Jurkat, Clone E6-1 (cell line): Measurements from ENCODE around the gene DYSF.

Experiments
- DNase-seq: peaks from one replicate; pipeline ENCODE4 v3.0.0-alpha.2; 2011; ENCODE audit warnings: low read depth, low spot score
- H3K4me3 ChIP-seq: 2 replicates; pipeline ENCODE4 v1.5.1; 2011; ENCODE audit warnings: mild to moderate bottlenecking, low read length, control low read depth, moderate library complexity

Gene DYSF

GRCh38 chr2:71581026-71581425, 127.7 kb downstream of the DYSF start:
- no peak for DNase-seq
- no peak overlapping the region for H3K4me3 ChIP-seq

GRCh38 chr2:71583876-71584275, 130.5 kb downstream of the DYSF start:
- no peak overlapping the region for H3K4me3 ChIP-seq
- DNase-seq = no peak

- no peak overlapping the region for H3K4me3 ChIP-seq
- DNase-seq = no peak
These were observed 133.1 kb downstream of the DYSF start for GRCh38 chr2:71586471-71586870.

- DNase-seq = no peak
- H3K4me3 ChIP-seq = no peak overlapping the region
These were observed 134.2 kb downstream of the DYSF start for GRCh38 chr2:71587509-71588073.

GRCh38 chr2:71588497-71589170, 135.3 kb downstream of the DYSF start:
- no peak for DNase-seq
- H3K4me3 ChIP-seq = no peak overlapping the region

GRCh38 chr2:71589763-71590162, 136.4 kb downstream of the DYSF start:
- DNase-seq = no peak
- no peak overlapping the region for H3K4me3 ChIP-seq

- DNase-seq = no peak
- H3K4me3 ChIP-seq = no peak overlapping the region
These were observed 137.7 kb downstream of the DYSF start for GRCh38 chr2:71591044-71591443.

- no peak for DNase-seq
- no peak overlapping the region for H3K4me3 ChIP-seq
These were observed 138.9 kb downstream of the DYSF start for GRCh38 chr2:71592181-71592711.

GRCh38 chr2:71595569-71595968, 142.2 kb downstream of the DYSF start:
- H3K4me3 ChIP-seq = no peak overlapping the region
- DNase-seq = no peak

GRCh38 chr2:71596011-71596410, 142.7 kb downstream of the DYSF start:
- DNase-seq = no peak

GRCh38 chr2:71597756-71598155, 144.4 kb downstream of the DYSF start:
- DNase-seq = no peak
- H3K4me3 ChIP-seq = no peak overlapping the region

More at GRCh38 chr2:71596011-71596410, 142.7 kb downstream of the DYSF start:
- H3K4me3 ChIP-seq = no peak overlapping the region

- H3K4me3 ChIP-seq = no peak overlapping the region
- DNase-seq = no peak
These were observed 145.2 kb downstream of the DYSF start for GRCh38 chr2:71598526-71598925.

GRCh38 chr2:71599038-71599437, 145.7 kb downstream of the DYSF start:
- DNase-seq = no peak
- H3K4me3 ChIP-seq = no peak overlapping the region

GRCh38 chr2:71599646-71600236, 146.4 kb downstream of the DYSF start:
- DNase-seq = no peak
- H3K4me3 ChIP-seq = no peak overlapping the region

- DNase-seq = no peak
- no peak overlapping the region for H3K4me3 ChIP-seq
These were observed 147.2 kb downstream of the DYSF start for GRCh38 chr2:71600555-71600954.

GRCh38 chr2:71601136-71602114, 148.1 kb downstream of the DYSF start:
- no peak overlapping the region for H3K4me3 ChIP-seq
- DNase-seq = no peak

GRCh38 chr2:71602115-71602495, 148.7 kb downstream of the DYSF start:
- no peak for DNase-seq
- H3K4me3 ChIP-seq = no peak overlapping the region

GRCh38 chr2:71602581-71602980, 149.2 kb downstream of the DYSF start:
- DNase-seq = no peak
- no peak overlapping the region for H3K4me3 ChIP-seq

GRCh38 chr2:71603311-71603811, 150.0 kb downstream of the DYSF start:
- H3K4me3 ChIP-seq = no peak overlapping the region
- DNase-seq = no peak
